ENCODE results near the gene RAD18.

RAD18 gene

DNA sequence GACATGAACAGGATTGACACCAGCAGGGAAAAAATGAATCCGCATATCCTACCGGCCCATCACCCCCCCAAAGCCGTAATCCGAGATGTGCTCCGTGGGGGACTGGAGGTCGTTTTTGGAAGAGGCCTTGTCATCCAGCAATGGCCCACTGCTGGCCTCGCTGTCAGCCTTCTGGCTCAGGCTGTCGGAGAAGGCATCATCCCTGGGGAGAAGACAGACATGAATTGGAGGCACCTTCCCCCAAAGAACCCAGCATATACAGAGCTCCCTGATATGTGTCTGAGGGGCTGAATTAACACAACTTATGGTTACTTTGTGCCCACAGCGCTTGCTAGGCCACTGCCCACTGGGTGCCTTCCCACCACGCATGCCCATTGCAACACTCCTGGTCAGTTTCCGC is 29.6 kb upstream of the RAD18 start:
- H4K20me1 ChIP-seq (ENCODE audit: insufficient read depth, low read length): no peaks in the 10 kb centered on the region
- DNase-seq: no peak
- no peak overlapping the region for H3K9ac ChIP-seq (ENCODE audit: low read length)
- no peak for TF ChIP-seq EZH2phosphoT487 (IDR thresholded peaks at IDR 0.05; ENCODE audit: low read length)
- TF ChIP-seq, protein P1, sequence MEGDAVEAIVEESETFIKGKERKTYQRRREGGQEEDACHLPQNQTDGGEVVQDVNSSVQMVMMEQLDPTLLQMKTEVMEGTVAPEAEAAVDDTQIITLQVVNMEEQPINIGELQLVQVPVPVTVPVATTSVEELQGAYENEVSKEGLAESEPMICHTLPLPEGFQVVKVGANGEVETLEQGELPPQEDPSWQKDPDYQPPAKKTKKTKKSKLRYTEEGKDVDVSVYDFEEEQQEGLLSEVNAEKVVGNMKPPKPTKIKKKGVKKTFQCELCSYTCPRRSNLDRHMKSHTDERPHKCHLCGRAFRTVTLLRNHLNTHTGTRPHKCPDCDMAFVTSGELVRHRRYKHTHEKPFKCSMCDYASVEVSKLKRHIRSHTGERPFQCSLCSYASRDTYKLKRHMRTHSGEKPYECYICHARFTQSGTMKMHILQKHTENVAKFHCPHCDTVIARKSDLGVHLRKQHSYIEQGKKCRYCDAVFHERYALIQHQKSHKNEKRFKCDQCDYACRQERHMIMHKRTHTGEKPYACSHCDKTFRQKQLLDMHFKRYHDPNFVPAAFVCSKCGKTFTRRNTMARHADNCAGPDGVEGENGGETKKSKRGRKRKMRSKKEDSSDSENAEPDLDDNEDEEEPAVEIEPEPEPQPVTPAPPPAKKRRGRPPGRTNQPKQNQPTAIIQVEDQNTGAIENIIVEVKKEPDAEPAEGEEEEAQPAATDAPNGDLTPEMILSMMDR (IDR thresholded peaks at IDR 0.05; ENCODE audit: low read length): no peak
- TF ChIP-seq EZH2 (optimal IDR thresholded peaks at IDR 0.05; ENCODE audit: low read depth, low read length): no peak
- no peak overlapping the region for H2AFZ ChIP-seq (ENCODE audit: low read length)
- H3K9me3 ChIP-seq (replicated peaks; ENCODE audit: insufficient read depth, low read length): no peaks in the 10 kb centered on the region
- no peak overlapping the region for H3K4me2 ChIP-seq (ENCODE audit: low read depth, low read length)
- H3K36me3 ChIP-seq (replicated peaks; ENCODE audit: insufficient read depth, low read length): no peaks in the 10 kb centered on the region
- no peaks in the 10 kb centered on the region for H3K4me1 ChIP-seq (ENCODE audit: low read length)
- H3F3A ChIP-seq (ENCODE audit: insufficient read depth, low read length): no peaks in the 10 kb centered on the region
- no peaks in the 10 kb centered on the region for H3K27me3 ChIP-seq (replicated peaks; ENCODE audit: insufficient read depth, low read length)
- H3K79me2 ChIP-seq (ENCODE audit: low read length): no peaks in the 10 kb centered on the region
- H3K9me2 ChIP-seq (replicated peaks; ENCODE audit: insufficient read depth, low read length): no peaks in the 10 kb centered on the region
- no peak overlapping the region for H3K4me3 ChIP-seq (ENCODE audit: low read length)
- no peak overlapping the region for H3K27ac ChIP-seq (ENCODE audit: low read length)

DNA sequence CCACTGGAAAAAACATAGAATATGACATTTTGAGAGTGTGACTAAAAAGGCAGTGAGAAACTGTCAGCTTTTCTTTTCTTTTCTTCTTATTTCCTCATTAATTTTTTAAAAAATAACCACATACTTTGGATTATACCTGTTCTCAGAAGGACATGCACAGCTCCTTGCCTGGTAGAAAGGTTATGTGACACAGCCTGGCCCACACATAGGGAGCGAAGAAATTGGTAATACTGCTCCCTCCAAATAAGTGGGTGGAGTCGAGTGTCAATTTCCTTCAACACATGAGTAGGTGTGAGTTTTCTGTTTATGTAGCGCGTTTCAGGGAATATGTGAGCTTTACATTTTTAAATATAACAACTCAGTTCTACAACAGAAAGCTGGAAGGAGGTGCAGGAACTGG is 28.9 kb upstream of the RAD18 start:
- H3K36me3 ChIP-seq (replicated peaks; ENCODE audit: insufficient read depth, low read length): no peaks in the 10 kb centered on the region
- no peaks in the 10 kb centered on the region for H4K20me1 ChIP-seq (ENCODE audit: insufficient read depth, low read length)
- no peak overlapping the region for H2AFZ ChIP-seq (ENCODE audit: low read length)
- H3K27ac ChIP-seq (ENCODE audit: low read length): no peak overlapping the region
- H3K4me2 ChIP-seq (ENCODE audit: low read depth, low read length): no peak overlapping the region
- H3K79me2 ChIP-seq (ENCODE audit: low read length): no peaks in the 10 kb centered on the region
- H3K9me3 ChIP-seq (replicated peaks; ENCODE audit: insufficient read depth, low read length): no peaks in the 10 kb centered on the region
- H3K9me2 ChIP-seq (replicated peaks; ENCODE audit: insufficient read depth, low read length): no peaks in the 10 kb centered on the region
- H3K4me1 ChIP-seq (ENCODE audit: low read length): no peaks in the 10 kb centered on the region
- no peaks in the 10 kb centered on the region for H3K27me3 ChIP-seq (replicated peaks; ENCODE audit: insufficient read depth, low read length)
- no peak overlapping the region for H3K9ac ChIP-seq (ENCODE audit: low read length)
- H3F3A ChIP-seq (ENCODE audit: insufficient read depth, low read length): no peaks in the 10 kb centered on the region
- no peak for DNase-seq
- no peak for TF ChIP-seq EZH2 (optimal IDR thresholded peaks at IDR 0.05; ENCODE audit: low read depth, low read length)
- TF ChIP-seq, protein P1 (IDR thresholded peaks at IDR 0.05; ENCODE audit: low read length): no peak
- H3K4me3 ChIP-seq (ENCODE audit: low read length): no peak overlapping the region

DNA sequence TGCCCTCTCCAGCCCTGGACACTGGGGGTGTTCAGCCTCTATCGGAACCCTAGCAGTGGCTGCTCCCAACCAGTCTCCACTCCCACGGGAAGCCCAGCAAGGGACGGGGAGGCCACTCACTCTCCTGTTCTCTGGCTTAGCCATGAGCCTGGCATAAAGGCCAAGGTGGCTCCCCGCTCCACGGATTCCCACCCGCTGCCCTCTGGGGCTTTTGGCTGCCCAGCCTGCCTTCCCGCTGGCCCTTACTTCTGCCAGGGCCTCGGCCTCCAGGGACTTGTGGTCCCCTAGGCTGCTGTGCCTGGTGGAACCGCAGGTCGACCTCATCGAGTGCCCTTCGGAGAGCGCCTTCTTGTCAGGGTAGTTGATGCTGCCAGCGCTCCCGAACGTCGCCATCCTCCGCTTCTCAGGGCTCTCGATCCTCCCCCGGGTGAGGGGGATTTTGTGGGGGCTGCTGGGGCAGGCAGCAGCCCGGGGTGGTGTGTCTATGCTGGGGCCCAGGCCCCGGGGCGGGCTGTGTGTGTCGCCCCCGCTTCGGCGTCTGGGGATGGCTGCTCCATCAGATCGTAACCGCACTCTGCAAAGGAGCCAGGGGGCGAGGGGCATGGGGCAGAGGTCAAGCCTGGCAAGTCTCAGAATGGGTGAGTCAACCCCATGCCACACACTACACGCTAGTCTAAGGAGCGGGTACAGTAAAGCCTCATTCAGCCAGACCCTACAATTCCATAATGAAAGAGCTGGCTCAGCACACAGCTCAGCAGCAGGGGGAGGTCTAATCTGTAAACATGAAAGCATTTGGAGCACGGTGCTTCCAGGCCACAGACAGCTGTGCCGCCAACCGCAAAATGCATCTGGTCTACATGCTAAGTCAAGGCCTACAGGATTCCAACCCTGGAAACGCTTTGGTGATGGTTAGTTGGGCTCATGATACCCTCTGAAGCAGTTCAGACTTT is 27.3 kb upstream of the RAD18 start:
- H3K4me2 ChIP-seq (ENCODE audit: low read depth, low read length): no peak overlapping the region
- no peaks in the 10 kb centered on the region for H3K4me1 ChIP-seq (ENCODE audit: low read length)
- no peaks in the 10 kb centered on the region for H3K79me2 ChIP-seq (ENCODE audit: low read length)
- no peaks in the 10 kb centered on the region for H3K36me3 ChIP-seq (replicated peaks; ENCODE audit: insufficient read depth, low read length)
- H3K9me3 ChIP-seq (replicated peaks; ENCODE audit: insufficient read depth, low read length): no peaks in the 10 kb centered on the region
- DNase-seq: no peak
- no peaks in the 10 kb centered on the region for H3K27me3 ChIP-seq (replicated peaks; ENCODE audit: insufficient read depth, low read length)
- TF ChIP-seq, protein P1 (IDR thresholded peaks at IDR 0.05; ENCODE audit: low read length): no peak
- TF ChIP-seq EZH2phosphoT487 (IDR thresholded peaks at IDR 0.05; ENCODE audit: low read length): no peak
- TF ChIP-seq EZH2 (optimal IDR thresholded peaks at IDR 0.05; ENCODE audit: low read depth, low read length): no peak
- H3K9me2 ChIP-seq (replicated peaks; ENCODE audit: insufficient read depth, low read length): no peaks in the 10 kb centered on the region
- H3K4me3 ChIP-seq (ENCODE audit: low read length): no peak overlapping the region
- H4K20me1 ChIP-seq (ENCODE audit: insufficient read depth, low read length): no peaks in the 10 kb centered on the region
- H3F3A ChIP-seq (ENCODE audit: insufficient read depth, low read length): no peaks in the 10 kb centered on the region
- no peak overlapping the region for H3K9ac ChIP-seq (ENCODE audit: low read length)
- no peak overlapping the region for H2AFZ ChIP-seq (ENCODE audit: low read length)
- H3K27ac ChIP-seq (ENCODE audit: low read length): no peak overlapping the region
